Measurements from ENCODE around the gene ZNF813. TPM values are rescaled to one million over a fixed set of nuclear protein-coding genes. Genes with fewer than 3 reads are reported as not detected.

ZNF813 gene
- total RNA-seq, 1 donor from 2014 or later, result 16.0 TPM

GRCh38 chr19:53518716-53519115 lies 51.2 kb downstream of the ZNF813 start:
- H3K27ac Mint-ChIP-seq, result peak overlapping the region; percentile 14
- TF ChIP-seq CTCF (IDR thresholded peaks at IDR 0.05; ENCODE audit: unreplicated experiment), result no peak
- H3K27me3 Mint-ChIP-seq, result no peaks in the 10 kb centered on the region
- no peaks in the 10 kb centered on the region for H3K9me3 Mint-ChIP-seq (ENCODE audit: low read depth)
- peaks cover 11% of the 10 kb centered on the region for H3K4me1 Mint-ChIP-seq (ENCODE audit: low read depth)
- peaks cover 2% of the 10 kb centered on the region for H3K36me3 Mint-ChIP-seq (ENCODE audit: insufficient read depth)
- no peak overlapping the region for H3K4me3 Mint-ChIP-seq (ENCODE audit: low read depth)
- DNase-seq (ENCODE audit: low spot score, unreplicated experiment), result no peak

- no peaks in the 10 kb centered on the region for H3K9me3 Mint-ChIP-seq (ENCODE audit: low read depth)
- H3K4me1 Mint-ChIP-seq (ENCODE audit: low read depth), result peaks cover 11% of the 10 kb centered on the region
- peak overlapping the region; percentile 31 for H3K4me3 Mint-ChIP-seq (ENCODE audit: low read depth)
- DNase-seq (ENCODE audit: low spot score, unreplicated experiment), result no peak
- H3K27ac Mint-ChIP-seq, result peak overlapping the region; percentile 14
- H3K27me3 Mint-ChIP-seq, result no peaks in the 10 kb centered on the region
- no peak for TF ChIP-seq CTCF (IDR thresholded peaks at IDR 0.05; ENCODE audit: unreplicated experiment)
- H3K36me3 Mint-ChIP-seq (ENCODE audit: insufficient read depth), result peaks cover 7% of the 10 kb centered on the region
Measured at GRCh38 chr19:53519446-53519845, 51.9 kb downstream of the ZNF813 start.

- no peaks in the 10 kb centered on the region for H3K9me3 Mint-ChIP-seq (ENCODE audit: low read depth)
- TF ChIP-seq CTCF (IDR thresholded peaks at IDR 0.05; ENCODE audit: unreplicated experiment), result no peak
- H3K27ac Mint-ChIP-seq, result peak overlapping the region; percentile 97
- H3K4me1 Mint-ChIP-seq (ENCODE audit: low read depth), result peaks cover 11% of the 10 kb centered on the region
- no peak for DNase-seq (ENCODE audit: low spot score, unreplicated experiment)
- peak overlapping the region; percentile 99 for H3K4me3 Mint-ChIP-seq (ENCODE audit: low read depth)
- no peaks in the 10 kb centered on the region for H3K27me3 Mint-ChIP-seq
- peaks cover 12% of the 10 kb centered on the region for H3K36me3 Mint-ChIP-seq (ENCODE audit: insufficient read depth)
Measured at GRCh38 chr19:53520163-53520546, 52.6 kb downstream of the ZNF813 start.

GRCh38 chr19:53520547-53521372 lies 53.2 kb downstream of the ZNF813 start:
- no peak for TF ChIP-seq CTCF (IDR thresholded peaks at IDR 0.05; ENCODE audit: unreplicated experiment)
- Mint-ChIP-seq H3K9me3 (ENCODE audit: low read depth) (peaks cover 5% of the 10 kb centered on the region), H3K4me3 (ENCODE audit: low read depth) (peak overlapping the region; percentile 99), H3K4me1 (ENCODE audit: low read depth) (peaks cover 11% of the 10 kb centered on the region), H3K27me3 (no peaks in the 10 kb centered on the region), H3K36me3 (ENCODE audit: insufficient read depth) (peaks cover 18% of the 10 kb centered on the region), H3K27ac (peak overlapping the region; percentile 97)
- DNase-seq (ENCODE audit: low spot score, unreplicated experiment), result peak; percentile 90

- peaks cover 23% of the 10 kb centered on the region for H3K36me3 Mint-ChIP-seq (ENCODE audit: insufficient read depth)
- TF ChIP-seq CTCF (IDR thresholded peaks at IDR 0.05; ENCODE audit: unreplicated experiment), result no peak
- no peak for DNase-seq (ENCODE audit: low spot score, unreplicated experiment)
Measured at GRCh38 chr19:53521373-53522202, 54.1 kb downstream of the ZNF813 start.

More at GRCh38 chr19:53521373-53522202, 54.1 kb downstream of the ZNF813 start:
- peaks cover 10% of the 10 kb centered on the region for H3K9me3 Mint-ChIP-seq (ENCODE audit: low read depth)
- peaks cover 11% of the 10 kb centered on the region for H3K4me1 Mint-ChIP-seq (ENCODE audit: low read depth)
- peak overlapping the region; percentile 49 for H3K27ac Mint-ChIP-seq
- H3K27me3 Mint-ChIP-seq, result no peaks in the 10 kb centered on the region
- H3K4me3 Mint-ChIP-seq (ENCODE audit: low read depth), result peak overlapping the region; percentile 99
